Epithelial cell of proximal tubule (primary cell): ENCODE results near the gene SORBS1. TPM values are rescaled to one million over a fixed set of nuclear protein-coding genes. Genes with fewer than 3 reads are reported as not detected.

Experiments used
- DNase-seq: peaks from one replicate; pipeline ENCODE4 v3.0.0-alpha.2; 2011; ENCODE audit warnings: low read depth
- H3K4me3 ChIP-seq: 2 replicates; pipeline ENCODE4 v1.5.1; 2011; ENCODE audit warnings: low read depth, mild to moderate bottlenecking, low read length
- total RNA-seq: library from RNA; depleted of rRNA; stranded (reverse); fragments of >200 nt; gene quantifications from 2 replicates; pipeline ENCODE4 v1.2.3, GENCODE V29; 2015
- TF ChIP-seq, protein P1 (sequence below): conservative IDR thresholded peaks from 2 replicates; pipeline ENCODE4 v1.5.1; 2012; ENCODE audit warnings: low read depth, mild to moderate bottlenecking, low read length

SORBS1 gene
- total RNA-seq, 1 donor from 2014 or later: 7.0 TPM

DNA sequence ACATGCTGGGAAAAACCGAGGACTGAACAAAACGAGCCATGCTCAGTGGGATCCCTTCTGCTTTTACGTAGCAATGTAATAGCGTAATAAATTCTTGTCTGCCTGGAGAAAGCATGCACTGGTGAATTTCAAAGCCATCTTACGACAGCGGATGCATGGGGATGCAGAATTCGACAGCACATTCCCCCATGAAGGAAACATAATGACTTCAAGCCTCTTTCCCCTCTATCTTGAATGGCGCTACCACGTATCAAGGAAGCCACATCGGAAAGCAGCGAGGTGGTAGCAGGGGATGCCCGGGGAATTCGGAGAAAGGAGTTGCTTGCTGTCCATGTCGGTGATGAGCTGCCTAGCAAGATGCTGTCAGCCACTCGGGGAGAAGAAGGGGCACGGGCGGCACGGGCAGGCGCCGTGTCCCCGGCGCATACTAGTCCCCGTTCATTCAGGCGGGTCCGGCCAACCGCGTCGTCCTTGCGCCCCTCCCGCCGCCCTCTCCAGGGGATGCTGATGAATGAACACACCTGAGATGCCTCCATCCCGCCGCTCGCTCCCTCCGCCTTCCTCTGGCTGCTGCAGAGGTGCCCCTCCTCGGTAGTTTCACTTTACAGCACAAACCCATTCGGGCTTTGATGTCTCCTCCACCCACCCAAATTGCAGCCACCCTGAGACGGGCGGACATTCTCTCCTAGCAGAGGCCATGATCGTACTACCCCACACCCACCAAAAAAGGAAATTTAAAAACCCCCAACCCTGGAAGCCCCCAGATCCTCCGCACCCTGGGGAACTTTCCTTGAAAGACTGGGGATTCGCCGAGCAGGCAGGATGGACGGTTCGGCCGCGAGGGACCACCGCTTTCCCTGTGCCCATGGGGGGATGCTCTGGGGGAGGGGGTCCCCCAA lies 644 bp downstream of the SORBS1 start:
- peak overlapping the region; percentile 96 for H3K4me3 ChIP-seq
- TF ChIP-seq, protein P1, sequence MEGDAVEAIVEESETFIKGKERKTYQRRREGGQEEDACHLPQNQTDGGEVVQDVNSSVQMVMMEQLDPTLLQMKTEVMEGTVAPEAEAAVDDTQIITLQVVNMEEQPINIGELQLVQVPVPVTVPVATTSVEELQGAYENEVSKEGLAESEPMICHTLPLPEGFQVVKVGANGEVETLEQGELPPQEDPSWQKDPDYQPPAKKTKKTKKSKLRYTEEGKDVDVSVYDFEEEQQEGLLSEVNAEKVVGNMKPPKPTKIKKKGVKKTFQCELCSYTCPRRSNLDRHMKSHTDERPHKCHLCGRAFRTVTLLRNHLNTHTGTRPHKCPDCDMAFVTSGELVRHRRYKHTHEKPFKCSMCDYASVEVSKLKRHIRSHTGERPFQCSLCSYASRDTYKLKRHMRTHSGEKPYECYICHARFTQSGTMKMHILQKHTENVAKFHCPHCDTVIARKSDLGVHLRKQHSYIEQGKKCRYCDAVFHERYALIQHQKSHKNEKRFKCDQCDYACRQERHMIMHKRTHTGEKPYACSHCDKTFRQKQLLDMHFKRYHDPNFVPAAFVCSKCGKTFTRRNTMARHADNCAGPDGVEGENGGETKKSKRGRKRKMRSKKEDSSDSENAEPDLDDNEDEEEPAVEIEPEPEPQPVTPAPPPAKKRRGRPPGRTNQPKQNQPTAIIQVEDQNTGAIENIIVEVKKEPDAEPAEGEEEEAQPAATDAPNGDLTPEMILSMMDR: no peak
- DNase-seq: no peak

GRCh38 chr10:95559896-95560277 lies 1.3 kb downstream of the SORBS1 start:
- H3K4me3 ChIP-seq: peak overlapping the region; percentile 96
- TF ChIP-seq, protein P1: no peak
- DNase-seq: no peak

DNA sequence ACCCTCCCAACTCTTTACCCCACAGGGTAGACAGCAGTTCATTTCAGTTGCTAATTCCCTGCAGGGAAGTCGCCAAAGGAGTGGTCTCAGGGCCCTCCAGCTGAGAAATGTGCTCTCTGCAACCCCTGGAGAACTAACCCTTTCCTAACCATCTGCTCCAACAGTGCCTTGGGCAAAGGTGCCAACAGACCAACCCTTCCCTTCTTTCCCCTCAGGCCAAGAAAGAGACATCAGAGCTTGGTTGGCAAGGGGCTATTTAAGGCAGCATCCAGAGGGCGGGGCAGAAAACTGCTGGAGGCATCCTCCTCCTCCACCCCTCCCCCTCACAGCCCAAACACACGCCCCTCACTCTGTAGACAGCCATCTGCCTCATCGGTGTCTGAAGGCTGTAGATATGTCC lies 1.7 kb downstream of the SORBS1 start:
- TF ChIP-seq, protein P1: no peak

GRCh38 chr10:95558593-95559320 lies 2.4 kb downstream of the SORBS1 start:
- TF ChIP-seq, protein P1: peak; percentile 15
- DNase-seq: no peak
- no peak overlapping the region for H3K4me3 ChIP-seq

More for the DNA sequence above, 1.7 kb downstream of the SORBS1 start:
- no peak overlapping the region for H3K4me3 ChIP-seq
- DNase-seq: no peak

- no peak overlapping the region for H3K4me3 ChIP-seq
- TF ChIP-seq, protein P1: no peak
These were observed 4.0 kb downstream of the SORBS1 start for GRCh38 chr10:95556994-95557767.

DNA sequence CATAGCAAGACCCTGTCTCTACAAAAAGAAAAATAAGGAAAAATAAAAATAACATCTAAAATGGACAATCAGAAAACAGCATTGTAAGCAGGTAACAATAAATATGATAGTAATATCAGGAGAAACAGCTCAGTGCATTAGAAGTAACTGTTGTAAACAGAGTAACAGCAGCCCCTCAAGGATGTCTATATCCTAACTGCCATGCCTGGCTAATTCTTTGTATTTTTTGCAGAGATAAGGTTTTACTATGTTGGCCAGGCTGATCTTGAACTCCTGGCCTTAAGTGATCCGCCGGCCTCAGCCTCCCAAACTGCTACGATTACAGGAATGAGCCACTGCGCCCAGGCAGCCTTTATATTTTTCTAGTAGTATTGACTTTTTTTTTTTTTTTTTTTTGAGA lies 7.5 kb downstream of the SORBS1 start:
- TF ChIP-seq, protein P1: no peak
- DNase-seq: no peak
- no peak overlapping the region for H3K4me3 ChIP-seq

More at GRCh38 chr10:95556994-95557767, 4.0 kb downstream of the SORBS1 start:
- DNase-seq: no peak
